Breast epithelium (tissue), 3 donors: ENCODE results near the gene CNTRL.

Experiments used
- CTCF ChIP-seq, 3 donors: fragments of 450-650 bp; IDR thresholded peaks; one replicate each; pipeline ENCODE4 v1.5.1; 2016 to 2017; ENCODE audit warnings: antibody characterized with exemption in 3 of 3, mild to moderate bottlenecking in 3 of 3, moderate library complexity in 3 of 3
- POLR2AphosphoS5 ChIP-seq, 3 donors: sonication (generic); formaldehyde crosslinking; IDR thresholded peaks; one replicate each; pipeline ENCODE4 v1.6.1; 2017; ENCODE audit warnings: antibody characterized with exemption in 3 of 3

GRCh38 chr9:121157939-121158338 is 83.2 kb downstream of the CNTRL start:
- TF ChIP-seq POLR2AphosphoS5 (IDR thresholded peaks at IDR 0.05) = no peak
- no peak for TF ChIP-seq CTCF (IDR thresholded peaks at IDR 0.05)
